GM12892 (cell line): ENCODE data around the gene GAS2L3.

Experiments
- POLR2A ChIP-seq: IDR thresholded peaks from 2 replicates; pipeline ENCODE4 v1.6.1; 2011; ENCODE audit warnings: low read depth, low read length, control low read depth
- POLR2AphosphoS5 ChIP-seq: IDR thresholded peaks from 2 replicates; pipeline ENCODE4 v1.6.1; 2011; ENCODE audit warnings: low read depth, low read length, control low read depth

DNA sequence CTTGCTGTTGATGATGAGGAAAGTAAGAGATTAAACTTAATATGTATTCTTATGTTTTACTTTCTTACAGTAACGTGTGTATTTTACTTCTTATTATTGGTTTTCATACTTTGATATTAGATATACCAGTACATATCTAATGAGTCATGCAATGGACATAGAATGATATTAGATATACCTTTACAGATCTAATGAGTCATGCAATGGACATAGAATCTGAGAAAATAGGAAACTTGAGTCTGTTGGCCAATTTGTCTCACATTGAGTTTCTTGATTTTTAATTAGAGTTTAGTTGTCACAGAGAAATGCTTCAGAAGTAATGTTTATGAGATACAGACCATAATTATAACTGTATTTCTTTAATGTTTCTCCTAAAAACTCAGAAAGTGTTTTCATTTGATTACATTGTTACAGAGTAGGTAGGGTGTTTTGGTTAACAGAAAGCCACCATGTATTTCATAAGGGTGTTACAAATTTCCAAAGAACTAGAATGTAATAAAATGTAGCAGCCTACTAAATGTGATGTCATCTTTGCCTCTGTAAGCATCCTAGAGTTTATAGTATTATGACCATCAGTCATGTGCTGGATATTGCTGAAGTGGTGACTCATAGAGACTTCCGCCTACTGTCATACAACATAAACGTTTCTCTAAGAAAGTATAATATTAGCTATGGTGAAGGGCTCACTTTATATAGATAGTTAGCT lies 3.0 kb downstream of the GAS2L3 start:
- TF ChIP-seq POLR2A, result no peak
- no peak for TF ChIP-seq POLR2AphosphoS5
